SK-N-MC (cell line): ENCODE data around the gene EVI2B.
"Not testable (repeated sequence)": the region's sequence is repeated elsewhere in the genome, so short reads cannot be mapped to it uniquely, and the experiment has no call there.

ENCODE experiments used
- DNase-seq: peaks from one replicate; pipeline ENCODE4 v3.0.0-alpha.2; 2011; ENCODE audit warnings: low read depth, low spot score
- H3K27ac ChIP-seq: fragments of 200-600 bp; sonication (generic); 2 replicates; pipeline ENCODE4 v1.5.1; 2016; ENCODE audit warnings: mixed run types
- H3K36me3 ChIP-seq: fragments of 200-600 bp; sonication (generic); 2 replicates; pipeline ENCODE4 v1.6.1; 2017; ENCODE audit warnings: antibody characterized with exemption, low read length, mixed read lengths; ENCODE audit not compliant: insufficient read depth
- H3K4me3 ChIP-seq: fragments of 200-600 bp; sonication (generic); 2 replicates; pipeline ENCODE4 v1.5.1; 2016
- H3K9ac ChIP-seq: fragments of 200-600 bp; sonication (generic); 2 replicates; pipeline ENCODE4 v1.8.0; 2017; ENCODE audit warnings: mixed run types, mixed read lengths; ENCODE audit not compliant: insufficient read length
- H3K9me3 ChIP-seq: fragments of 200-600 bp; sonication (generic); 2 replicates; pipeline ENCODE4 v1.6.1; 2017; ENCODE audit warnings: low read depth, mild to moderate bottlenecking, antibody characterized with exemption, low read length, moderate library complexity, mixed read lengths
- EZH2 ChIP-seq: fragments of 200-600 bp; sonication (generic); IDR thresholded peaks from one replicate; pipeline ENCODE4 v1.6.1; 2017; ENCODE audit warnings: antibody characterized with exemption
- FOXP2 ChIP-seq: optimal IDR thresholded peaks from 2 replicates; pipeline ENCODE3; 2011; ENCODE audit warnings: mild to moderate bottlenecking, moderate library complexity; ENCODE audit not compliant: insufficient read depth; ENCODE audit errors: extremely low read length, control extremely low read depth
- POLR2AphosphoS5 ChIP-seq: IDR thresholded peaks from 2 replicates; pipeline ENCODE4 v1.6.1; 2012; ENCODE audit warnings: mild to moderate bottlenecking, low read depth, low read length, borderline replicate concordance

EVI2B gene

DNA sequence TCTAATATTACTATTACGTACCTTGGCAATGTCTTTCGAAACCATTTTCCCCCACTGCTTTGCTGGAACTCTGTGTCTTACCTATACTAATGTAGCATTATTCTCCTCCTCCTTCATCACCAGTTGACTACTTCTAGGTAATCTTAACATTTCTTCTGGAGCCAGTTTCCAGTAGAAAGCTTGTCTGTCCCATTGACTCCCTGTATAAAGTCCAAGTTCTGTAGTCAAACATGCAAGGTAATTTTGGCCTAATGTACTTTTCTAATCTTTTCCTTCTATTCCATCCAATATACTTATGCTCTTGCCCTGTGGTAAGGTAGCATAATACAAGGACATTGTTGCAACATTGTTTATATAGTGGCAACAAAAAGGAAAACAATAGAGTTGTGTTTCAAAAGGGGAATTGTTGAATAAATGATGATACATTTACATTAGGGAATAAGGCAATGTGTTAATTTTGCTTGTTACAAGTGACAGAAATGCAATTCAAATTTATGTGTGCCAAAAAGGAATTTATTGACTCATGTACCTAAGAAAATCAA is 44.7 kb downstream of the EVI2B start:
- H3K27ac ChIP-seq = peak overlapping the region; percentile 71

DNA sequence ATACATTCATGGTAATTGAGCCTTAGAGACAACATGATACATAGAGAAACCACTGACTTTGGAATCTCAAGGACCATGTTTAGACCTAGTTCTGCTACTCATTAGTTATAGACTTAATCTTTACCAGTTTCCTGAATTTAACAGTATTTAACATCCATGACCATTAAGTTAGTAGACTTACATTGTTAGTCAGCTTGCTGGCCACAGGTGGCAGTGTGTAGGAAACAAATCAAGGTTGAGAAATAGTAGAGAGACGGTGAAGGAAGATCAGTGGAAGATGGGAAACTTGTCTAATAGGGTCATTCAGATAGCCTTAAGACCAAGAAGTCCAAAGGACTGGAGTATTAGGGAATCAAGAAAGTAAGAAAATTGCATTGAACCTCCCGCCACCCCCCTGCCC is 47.8 kb downstream of the EVI2B start:
- Histone ChIP-seq H3K9ac (no peak overlapping the region), H3K27ac (no peak overlapping the region), H3K9me3 (no peaks in the 10 kb centered on the region), H3K36me3 (peaks cover 59% of the 10 kb centered on the region), H3K4me3 (no peak overlapping the region)
- TF ChIP-seq POLR2AphosphoS5 (no peak), FOXP2 (no peak), EZH2 (no peak)
- DNase-seq = no peak

More for the DNA sequence above, 44.7 kb downstream of the EVI2B start:
- Histone ChIP-seq H3K9ac (no peak overlapping the region), H3K9me3 (no peaks in the 10 kb centered on the region), H3K4me3 (no peak overlapping the region), H3K36me3 (peaks cover 62% of the 10 kb centered on the region)
- DNase-seq = no peak
- TF ChIP-seq POLR2AphosphoS5 = no peak
- no peak for TF ChIP-seq EZH2

DNA sequence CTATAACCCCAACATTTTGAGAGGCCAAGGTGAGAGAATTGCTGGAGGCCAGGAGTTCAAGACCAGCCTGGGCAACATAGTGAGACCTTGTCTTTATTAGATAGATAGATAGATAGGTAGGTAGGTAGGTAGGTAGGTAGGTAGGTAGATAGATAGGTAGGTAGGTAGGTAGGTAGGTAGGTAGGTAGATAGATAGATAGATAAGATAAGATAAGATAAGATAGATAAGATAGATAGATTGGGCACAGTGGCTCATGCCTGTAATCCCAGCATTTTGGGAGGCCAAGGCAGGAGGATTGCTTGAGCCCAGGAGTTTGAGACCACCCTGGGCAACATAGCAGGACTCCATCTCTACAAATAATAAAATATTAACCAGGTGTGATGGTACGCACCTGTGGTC is 50.9 kb downstream of the EVI2B start:
- not testable (repeated sequence) for DNase-seq, H3K4me3 ChIP-seq, H3K27ac ChIP-seq, H3K9me3 ChIP-seq, H3K9ac ChIP-seq
- H3K36me3 ChIP-seq = peaks cover 54% of the 10 kb centered on the region

DNA sequence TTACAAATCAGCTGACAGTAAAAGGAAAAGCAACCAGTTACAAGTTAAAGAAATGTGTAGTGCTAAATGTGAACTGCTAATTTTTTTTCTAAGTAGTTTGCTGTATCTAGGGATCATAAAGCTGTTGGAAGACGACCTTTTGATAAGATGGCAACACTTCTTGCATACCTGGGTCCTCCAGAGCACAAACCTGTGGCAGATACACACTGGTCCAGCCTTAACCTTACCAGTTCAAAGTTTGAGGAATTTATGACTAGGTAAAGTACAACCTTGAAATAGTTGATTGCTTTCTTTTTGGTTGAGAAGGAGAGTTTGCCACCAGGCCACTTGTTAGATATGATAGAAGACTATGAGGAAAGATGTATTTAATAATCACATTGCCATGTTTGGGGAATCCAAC is 52.3 kb downstream of the EVI2B start:
- TF ChIP-seq FOXP2 = no peak
- no peak for TF ChIP-seq EZH2
- no peak for TF ChIP-seq POLR2AphosphoS5
- H3K36me3 ChIP-seq = peaks cover 45% of the 10 kb centered on the region
- DNase-seq = no peak
- H3K27ac ChIP-seq = no peak overlapping the region
- H3K9ac ChIP-seq = no peak overlapping the region
- no peaks in the 10 kb centered on the region for H3K9me3 ChIP-seq
- H3K4me3 ChIP-seq = no peak overlapping the region

DNA sequence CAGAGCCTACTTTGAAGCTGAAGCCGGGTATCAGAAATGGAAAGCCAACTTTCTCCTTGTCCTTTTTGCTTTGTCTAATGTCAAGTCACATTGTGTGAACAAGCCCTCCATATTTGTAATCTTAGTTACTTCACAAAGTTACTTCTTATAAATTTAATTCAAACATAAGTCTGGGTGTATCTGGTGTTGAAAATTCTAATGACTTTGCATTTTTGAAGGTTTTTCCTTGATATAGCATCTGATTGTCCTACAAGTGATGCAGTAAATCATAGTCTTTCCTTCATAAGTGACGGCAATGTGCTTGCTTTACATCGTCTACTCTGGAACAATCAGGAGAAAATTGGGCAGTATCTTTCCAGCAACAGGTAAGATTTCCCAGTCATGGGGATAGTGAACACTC is 53.7 kb downstream of the EVI2B start:
- DNase-seq = no peak
- H3K9ac ChIP-seq = no peak overlapping the region

GRCh38 chr17:31256936-31257335 is 56.9 kb downstream of the EVI2B start:
- H3K4me3 ChIP-seq = peak overlapping the region; percentile 26
- H3K36me3 ChIP-seq = peaks cover 24% of the 10 kb centered on the region
- H3K9ac ChIP-seq = no peak overlapping the region
- no peak for TF ChIP-seq POLR2AphosphoS5
- TF ChIP-seq FOXP2 = no peak
- TF ChIP-seq EZH2 = no peak
- H3K9me3 ChIP-seq = no peaks in the 10 kb centered on the region
- peak overlapping the region; percentile 82 for H3K27ac ChIP-seq
- peak; percentile 50 for DNase-seq

More for the DNA sequence above, 53.7 kb downstream of the EVI2B start:
- no peak for TF ChIP-seq EZH2
- no peak for TF ChIP-seq FOXP2
- no peak for TF ChIP-seq POLR2AphosphoS5
- Histone ChIP-seq H3K9me3 (no peaks in the 10 kb centered on the region), H3K27ac (no peak overlapping the region), H3K36me3 (peaks cover 31% of the 10 kb centered on the region), H3K4me3 (no peak overlapping the region)

DNA sequence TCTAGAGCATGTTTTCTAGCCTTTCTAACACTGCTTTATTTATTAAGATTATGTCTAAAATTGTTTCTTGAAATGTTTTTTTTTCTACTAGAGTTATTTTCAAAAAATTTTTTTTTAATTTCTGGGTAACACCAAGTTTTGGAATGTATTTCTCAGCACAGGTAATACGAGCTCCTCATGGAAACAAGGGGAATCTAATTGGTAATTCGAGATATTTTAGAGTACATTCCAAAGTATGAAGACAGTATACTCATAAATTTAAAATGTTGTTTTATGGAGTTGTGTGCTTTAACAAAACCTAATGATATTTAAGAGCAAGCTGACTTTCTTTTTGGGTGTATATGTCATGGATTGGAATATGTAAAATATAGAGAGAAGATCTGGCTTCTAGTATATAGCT is 59.2 kb downstream of the EVI2B start:
- H3K36me3 ChIP-seq = peaks cover 8% of the 10 kb centered on the region
- 0 out of 2 replicates have a peak overlapping the region, but pooled peaks have one; percentile 3 for H3K4me3 ChIP-seq
- TF ChIP-seq FOXP2 (no peak), POLR2AphosphoS5 (no peak), EZH2 (no peak)
- H3K9me3 ChIP-seq = no peaks in the 10 kb centered on the region
- H3K27ac ChIP-seq = peak overlapping the region; percentile 51
- no peak for DNase-seq
- H3K9ac ChIP-seq = no peak overlapping the region
